Putamen (tissue), 1 donor: ENCODE data around the gene SULF2.

Experiments
- DNase-seq: peaks from one replicate; pipeline ENCODE4 v3.0.0-alpha.2; 2016; ENCODE audit warnings: low spot score

The SULF2 gene

DNA sequence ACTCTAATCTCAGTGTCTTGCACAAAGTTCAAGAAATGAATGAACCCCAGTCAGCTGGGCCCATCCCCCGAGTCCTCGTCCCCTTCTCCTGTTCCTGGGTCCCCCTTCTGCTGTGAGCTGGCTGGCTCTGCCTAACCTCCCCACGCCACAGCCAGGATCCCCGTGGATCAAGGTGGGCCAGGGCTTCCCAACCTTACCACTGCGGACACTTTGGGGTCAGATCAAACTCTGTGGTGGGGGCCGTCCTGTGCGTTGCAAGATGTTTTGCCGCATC is 116.2 kb downstream of the SULF2 start:
- no peak for DNase-seq

DNA sequence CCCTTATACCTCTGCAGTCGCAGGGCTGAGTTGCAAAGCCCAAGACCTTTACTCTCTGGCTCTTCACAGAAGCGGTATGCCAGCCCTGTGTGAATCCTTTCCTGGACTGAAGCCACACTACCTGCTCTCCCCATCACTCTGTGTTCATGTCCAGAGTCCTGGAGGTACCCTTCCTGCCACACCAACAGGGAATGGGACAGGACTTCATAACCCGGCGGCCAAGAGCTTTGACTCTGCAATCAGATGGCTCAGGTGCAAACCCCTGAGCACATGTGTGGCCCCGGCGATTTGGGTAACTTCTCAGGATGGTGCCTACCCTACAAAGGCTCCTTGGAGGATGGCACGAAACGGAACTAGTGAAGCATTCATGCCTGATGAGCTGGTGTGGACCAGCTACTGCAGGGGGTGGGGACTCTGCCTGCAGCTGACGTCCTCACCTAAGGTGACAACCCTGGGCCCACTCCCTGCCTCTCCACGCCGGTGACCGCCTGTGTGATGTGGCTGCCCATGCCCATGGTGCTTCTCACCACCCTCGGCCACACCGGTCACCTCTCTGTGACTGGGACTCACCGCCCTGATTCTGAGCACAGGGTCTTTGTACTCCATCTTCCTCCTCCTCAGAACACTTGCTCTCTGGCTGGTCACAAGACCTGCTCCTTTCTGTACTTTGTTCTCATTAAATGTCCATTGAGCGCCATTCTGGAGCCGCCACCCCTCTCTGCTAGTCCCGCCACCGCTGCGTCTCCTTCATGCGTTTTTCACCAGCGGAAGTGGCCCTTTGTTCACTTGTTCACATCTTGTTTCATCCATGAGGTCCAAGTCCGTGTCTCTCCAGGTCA is 116.7 kb downstream of the SULF2 start:
- DNase-seq, result no peak

DNA sequence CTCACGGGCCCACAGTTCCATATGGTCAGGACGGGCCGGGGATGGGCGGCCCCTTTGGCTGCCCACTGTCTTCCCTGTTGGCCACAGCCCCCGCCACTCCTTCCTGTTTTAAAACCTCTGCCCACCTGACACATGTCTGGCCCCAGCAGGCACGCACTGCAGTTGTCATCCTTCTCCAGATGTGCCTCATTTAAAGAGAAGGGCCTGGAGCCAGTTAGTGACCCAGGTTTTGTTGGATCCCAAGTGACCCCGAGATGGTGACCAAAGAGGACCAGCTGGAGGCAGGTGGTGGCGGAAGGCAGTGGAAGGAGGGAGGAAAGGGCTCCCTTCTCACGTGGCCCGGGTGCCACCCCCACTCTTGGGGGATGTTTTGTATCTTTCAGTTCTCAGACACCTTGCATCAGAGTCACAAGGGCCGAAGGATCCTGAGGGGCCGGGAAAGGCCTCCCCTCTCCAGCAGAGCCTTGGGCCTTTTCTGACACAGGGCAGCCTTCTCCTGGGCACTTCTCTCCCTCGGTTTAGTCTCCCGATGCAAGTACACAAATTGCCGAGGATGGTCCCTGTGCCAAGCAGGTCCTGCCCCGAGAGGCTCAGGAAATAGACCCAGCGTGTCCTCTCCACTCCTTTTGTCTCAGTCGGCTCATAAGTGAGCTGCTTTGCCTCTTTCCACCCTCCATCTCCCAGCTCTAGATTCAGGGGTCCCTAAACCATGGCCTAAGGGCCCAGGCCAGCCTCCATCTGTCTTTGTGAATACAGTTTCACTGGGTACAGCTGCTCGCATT is 117.6 kb downstream of the SULF2 start:
- DNase-seq, result no peak

DNA sequence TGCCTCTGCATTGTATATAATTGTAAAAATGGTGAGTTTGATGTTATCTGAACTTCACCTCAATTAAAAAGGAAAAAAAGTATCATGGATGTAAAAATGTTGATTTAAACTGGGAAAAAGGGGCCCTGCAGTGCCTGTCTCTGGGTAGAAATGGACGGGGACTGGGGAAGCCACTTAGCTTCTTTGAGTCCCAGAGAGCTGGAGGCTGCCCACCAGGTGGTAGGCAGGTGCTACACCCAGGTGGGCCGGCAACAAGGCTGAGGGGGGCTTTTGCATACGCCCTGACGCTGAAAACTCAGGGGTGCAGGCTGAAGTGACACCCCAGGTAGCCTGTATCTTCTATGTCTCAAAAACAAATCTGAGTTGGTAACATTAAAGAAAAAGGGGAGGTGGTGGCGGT is 118.2 kb downstream of the SULF2 start:
- no peak for DNase-seq

DNA sequence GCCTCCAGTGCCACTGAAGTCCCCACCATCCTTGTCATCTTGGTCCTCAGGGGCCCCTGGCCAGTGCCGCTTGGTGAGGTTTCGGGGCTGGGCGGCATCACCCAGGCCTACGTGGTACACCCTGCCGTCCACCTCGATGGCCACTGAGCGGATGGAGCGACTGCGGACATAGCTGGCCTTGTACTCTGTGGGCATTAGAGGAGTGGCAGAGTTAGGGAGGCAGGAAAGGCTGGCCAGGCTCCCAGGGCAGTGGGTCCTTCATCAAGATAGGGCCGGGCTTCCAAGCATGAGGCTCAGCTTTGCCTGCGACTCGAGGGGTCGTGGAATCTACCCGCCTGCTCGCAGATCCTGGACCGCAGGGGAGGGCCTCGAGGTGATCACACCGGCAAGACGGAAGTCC is 119.0 kb downstream of the SULF2 start:
- DNase-seq, result no peak

DNA sequence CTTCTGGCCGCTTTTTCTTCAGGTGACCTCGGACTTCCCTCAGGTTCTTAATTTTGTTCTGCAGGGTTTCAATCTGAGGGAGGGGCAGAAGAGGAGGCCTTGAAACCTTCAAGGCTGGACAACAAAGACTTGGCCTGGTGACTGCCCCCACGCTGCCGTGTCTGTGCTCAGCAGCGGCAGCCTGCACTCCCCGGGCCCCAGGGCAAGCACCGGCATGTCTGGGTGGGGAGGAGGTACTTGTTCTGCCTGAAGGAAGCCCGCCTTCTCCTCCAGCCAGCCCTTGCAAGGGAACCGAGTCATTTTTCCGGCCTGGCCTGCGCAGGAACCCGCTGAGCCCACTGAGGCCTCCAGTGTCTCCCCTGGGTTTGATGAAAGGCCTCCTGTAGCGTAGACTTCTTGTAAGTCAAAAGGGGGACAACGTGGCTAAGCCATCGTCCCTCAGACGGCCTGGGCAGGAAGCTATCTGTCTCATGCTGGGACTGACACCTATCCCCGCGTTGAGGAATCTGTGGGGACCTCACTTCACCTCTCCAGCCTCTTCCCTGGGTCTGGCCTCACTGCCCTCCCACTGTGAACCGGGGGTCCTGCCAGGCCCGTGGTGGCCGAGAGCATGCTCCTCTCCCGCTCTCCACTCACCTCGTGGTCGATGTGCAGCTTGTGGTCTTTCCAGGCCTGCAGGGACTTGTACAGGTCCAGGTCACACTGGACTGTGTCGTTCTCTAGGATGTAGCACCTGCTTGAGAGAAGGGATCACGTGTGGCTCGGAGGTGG is 119.9 kb downstream of the SULF2 start:
- no peak for DNase-seq

DNA sequence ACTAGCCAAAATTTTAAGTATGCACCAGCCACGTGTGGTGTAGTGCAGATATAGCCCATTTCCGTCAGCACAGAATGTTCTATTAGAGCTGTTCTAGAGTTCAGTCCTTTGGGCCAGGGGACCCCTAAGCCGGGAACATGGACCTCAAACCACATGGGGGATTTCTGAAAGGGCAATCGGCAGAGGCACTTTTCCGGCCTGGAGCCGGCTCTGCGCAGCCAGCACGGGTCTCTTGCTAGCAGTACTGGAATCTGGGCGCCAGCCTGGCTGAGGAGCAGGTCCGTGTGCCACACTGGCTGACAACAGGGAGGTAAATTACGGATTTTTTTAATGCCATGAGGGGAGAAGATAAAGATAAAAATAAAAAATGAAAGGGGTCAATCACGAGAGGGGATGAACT is 120.5 kb downstream of the SULF2 start:
- DNase-seq, result no peak

DNA sequence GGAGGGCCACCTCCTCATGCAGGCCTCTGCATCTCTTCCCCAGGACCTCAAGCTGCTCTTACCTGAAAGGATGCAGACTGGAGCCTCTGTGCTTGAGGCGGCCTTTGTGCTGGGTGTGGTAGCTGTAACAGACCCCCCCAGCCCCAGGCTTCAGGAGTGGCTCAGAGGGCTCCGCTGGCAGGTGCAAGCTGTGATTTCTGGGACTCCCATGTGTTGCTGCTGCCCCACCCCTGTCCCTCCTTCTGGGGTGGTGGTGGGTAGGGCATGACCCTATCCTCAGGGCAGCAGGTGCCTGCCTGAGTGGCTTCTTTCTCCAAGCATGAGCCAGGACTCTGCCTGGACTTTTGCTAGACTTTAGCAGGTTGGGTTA is 121.2 kb downstream of the SULF2 start:
- DNase-seq, result no peak

DNA sequence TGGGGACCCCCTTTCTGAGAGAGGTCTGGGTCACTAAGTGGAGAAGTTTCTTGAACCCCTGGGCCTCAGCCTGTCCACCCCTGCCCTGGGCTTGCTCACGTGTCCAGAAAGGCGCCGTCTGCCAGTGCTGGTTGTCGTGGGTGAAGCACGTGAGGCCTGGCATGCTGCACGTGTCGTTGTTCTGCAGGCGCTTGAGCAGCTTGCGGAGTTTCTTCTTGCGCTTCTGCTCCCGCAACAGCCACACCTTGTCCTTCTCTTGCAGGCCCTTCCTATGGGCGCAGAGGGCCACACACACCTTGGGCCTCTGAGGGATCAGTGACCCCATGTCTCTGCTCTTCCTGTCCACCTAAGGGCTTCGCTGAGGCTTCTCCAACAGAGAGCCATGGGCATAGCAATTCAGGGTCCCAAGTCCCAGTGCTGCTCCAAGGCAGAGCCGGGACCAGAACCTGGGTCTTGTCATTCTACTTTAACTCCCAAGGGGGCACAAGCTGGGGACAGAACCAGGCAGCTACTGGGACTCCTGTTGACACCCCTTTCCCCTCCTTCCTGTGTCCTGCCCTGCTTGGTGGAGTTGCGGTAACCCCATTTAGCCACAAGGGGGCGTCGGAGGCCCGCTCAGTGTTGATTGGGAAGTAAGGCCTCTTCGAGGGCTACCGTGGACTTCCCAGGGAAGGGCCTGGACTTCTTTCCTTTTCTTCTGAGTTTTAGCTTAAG is 121.8 kb downstream of the SULF2 start:
- peak; percentile 60 for DNase-seq

DNA sequence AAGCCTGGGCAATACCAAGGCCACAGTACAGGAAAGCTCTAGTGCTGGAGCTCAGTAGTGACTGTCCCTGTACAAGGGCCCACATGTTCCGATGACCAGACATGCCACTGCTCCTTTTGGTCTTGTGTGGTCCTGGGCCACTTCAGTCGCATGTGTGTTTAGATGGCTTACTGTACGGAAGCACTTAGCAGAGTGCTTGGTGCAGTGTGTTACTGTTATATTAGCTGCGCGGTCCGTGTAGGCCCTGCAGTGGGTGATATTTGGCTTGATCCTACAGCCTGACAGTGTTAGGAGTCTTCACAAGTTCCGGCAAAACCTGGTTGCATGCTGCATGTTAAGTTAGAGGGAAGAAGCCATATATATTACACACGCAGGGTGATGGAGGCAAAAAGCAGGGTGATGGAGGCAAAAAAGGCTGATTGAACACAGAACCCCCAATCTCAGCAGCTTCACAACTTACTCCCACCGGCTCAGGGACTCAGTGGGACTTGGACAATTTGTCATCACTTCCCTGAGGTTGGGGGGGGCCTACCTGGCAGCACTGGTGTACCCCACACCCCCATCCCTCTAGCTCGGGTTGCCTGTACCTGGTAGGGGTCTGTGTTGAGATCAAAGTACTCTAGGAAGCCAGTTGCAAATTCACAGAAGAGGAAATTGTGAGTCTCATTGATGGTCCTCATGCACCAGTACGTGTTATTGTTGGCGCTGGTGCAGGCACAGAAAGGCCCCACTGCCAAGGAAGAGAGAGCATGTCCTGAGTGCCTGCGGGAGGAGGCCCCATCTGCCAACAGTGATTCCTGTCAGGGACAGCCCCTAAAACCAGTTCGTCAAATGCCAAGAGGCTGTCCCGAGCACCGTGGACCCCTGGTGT is 122.6 kb downstream of the SULF2 start:
- DNase-seq, result no peak

DNA sequence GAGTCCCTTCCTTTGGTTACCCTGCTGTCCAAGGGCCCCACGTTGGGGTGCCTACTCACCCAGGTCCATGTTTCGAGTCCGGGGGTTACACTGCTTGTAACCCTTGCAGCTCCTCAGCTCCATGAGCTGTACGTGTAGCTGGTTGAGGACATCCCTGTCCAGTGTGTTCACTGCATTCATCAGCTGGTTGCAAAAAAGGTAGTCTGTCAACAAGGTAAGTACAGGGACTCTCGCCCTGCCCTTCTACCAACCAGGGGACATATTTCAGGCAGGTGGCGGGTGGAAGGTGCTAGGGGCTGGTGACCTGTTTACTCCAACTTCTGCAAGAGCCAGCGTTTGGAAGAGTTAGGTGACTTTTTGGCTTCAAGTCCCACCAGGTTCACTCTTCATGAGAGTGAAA is 123.6 kb downstream of the SULF2 start:
- DNase-seq, result no peak

DNA sequence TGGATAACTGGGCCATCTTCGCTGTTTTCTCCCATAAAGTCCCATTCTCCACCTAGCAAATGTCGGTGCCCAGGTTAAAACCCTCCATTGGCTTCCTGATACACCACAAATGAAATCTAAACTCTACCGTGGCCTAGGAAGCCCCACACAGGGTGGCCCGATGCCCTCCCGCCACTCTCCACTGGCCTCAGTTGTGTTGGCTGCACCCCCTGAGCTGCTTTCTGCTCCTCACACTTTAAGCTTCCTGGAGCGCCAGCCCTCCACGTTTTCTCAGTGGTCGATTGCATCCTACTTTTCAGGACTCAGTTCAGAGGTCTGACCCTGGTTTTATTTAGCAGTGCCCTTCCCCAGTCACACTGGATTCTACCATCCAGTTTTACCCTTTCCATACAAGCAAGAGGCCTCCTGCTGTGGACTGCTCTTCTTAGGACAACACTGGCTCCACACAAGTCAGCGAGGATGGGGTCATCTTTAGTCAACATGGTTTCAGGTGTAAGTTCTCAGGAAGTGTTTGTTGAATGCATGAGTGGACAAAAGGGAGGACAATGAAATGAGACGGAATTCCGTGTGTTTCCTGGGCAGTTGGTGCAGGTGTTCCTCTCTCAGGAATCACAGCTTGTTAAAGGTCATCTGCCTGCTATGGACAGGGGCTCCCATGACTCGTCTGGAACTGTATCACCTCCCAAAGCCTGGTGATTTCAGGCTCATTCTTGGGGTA is 124.1 kb downstream of the SULF2 start:
- no peak for DNase-seq

DNA sequence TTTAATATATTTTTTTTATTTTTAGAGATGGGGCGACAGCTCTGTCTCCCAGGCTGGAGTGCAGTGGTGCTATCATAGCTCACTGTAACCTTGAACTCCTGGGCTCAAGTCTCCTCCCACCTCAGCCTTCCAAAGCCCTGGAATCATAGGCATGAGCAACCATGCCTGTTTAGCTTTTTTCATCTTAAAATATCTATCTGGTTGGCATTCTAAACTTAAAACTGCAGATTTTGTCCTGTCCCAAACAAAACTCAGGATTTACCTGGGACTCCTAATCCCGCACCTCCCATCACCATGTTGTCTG is 124.7 kb downstream of the SULF2 start:
- DNase-seq, result no peak

DNA sequence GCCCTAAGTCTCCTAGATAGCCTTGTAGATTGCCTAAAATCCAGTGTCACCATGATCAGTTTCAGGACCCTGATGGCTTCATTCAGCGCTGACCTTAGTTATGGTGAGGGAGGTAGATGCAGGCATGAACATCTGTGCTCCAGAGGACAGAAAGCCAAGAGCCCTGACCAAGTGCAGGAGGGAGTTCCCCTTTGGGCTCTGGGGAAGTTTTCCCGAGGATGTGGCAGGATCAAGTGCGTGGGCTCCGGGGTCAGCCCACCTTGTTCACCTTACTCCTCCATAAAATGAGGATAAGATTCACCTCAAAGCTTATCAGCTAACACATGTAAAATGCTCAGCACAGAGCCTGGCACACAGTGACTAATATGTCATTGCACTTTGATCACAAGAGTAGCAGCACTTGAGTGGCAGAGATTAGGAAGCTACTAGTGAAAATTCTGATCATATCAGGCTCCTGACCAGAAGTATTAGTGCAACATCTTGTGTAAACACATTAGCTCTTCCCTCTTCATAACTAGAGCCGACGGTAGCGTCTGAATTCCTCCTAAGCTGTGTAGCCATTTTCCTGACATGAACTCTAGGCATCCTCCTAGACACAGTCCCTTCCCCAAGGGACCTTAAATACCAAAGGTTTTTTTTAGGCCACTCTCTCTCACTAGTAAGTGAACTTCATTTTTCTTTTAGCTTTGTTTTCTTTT is 125.2 kb downstream of the SULF2 start:
- no peak for DNase-seq

DNA sequence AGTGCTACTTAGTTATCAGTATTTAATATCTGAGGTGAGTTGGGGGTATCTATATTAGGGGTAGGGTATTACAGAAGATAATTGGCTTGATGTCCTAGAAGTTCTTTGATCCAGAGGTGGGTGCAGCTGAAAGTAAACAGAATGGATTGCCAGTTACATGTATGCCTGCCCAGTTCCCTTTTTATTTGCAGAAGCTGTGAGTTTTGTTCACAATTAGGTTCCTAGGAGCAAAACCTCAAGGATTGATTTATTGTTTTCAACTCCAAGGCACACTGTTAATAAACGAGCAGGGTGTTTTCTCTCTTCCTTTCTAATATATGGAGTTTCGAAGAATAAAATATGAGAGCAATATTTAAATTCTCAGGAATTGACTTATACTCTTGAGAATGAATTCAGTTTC is 129.0 kb downstream of the SULF2 start:
- no peak for DNase-seq

DNA sequence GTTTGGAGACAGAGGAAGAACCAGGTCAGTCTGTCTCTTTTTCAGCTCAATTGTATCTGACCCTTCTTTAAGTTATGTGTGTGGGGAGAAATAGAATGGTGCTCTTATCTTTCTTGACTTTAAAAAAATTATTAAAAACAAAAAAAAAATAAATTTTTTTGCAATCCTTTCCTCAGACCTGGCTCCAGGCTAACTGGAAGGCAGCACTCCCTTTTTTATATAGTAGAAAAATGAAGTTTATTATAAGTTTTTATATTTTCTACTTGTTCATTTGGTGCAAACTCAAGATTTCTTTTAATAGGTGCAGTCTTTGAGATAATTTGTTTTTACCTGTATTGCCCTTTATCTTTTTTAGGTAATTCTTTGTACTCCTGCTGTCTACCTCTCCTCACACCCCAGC is 129.6 kb downstream of the SULF2 start:
- DNase-seq, result no peak

DNA sequence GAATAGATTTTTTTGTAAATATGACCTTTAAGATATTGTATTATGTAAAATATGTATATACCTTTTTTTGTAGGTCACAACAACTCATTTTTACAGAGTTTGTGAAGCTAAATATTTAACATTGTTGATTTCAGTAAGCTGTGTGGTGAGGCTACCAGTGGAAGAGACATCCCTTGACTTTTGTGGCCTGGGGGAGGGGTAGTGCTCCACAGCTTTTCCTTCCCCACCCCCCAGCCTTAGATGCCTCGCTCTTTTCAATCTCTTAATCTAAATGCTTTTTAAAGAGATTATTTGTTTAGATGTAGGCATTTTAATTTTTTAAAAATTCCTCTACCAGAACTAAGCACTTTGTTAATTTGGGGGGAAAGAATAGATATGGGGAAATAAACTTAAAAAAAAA is 130.9 kb downstream of the SULF2 start:
- DNase-seq, result no peak

DNA sequence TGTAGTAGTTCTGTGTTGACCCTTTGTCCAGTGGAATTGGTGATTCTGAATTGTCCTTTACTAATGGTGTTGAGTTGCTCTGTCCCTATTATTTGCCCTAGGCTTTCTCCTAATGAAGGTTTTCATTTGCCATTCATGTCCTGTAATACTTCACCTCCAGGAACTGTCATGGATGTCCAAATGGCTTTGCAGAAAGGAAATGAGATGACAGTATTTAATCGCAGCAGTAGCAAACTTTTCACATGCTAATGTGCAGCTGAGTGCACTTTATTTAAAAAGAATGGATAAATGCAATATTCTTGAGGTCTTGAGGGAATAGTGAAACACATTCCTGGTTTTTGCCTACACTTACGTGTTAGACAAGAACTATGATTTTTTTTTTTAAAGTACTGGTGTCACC is 131.4 kb downstream of the SULF2 start:
- DNase-seq, result no peak

DNA sequence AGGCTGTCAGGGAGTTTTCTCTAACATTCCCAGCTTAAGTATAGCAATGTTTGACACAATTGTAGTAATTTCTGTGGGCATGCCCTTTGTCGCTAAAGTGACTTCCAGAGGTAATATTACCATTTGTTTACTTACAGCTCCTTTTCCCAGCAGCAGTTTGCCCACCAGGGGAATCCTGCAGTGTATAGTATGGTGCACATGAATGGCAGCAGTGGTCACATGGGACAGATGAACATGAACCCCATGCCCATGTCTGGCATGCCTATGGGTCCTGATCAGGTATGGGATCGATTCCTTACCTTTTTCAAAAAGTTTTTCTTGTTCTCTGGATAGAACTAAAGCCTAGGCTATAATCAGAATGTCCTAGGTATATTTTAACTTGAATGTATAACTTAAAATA is 132.5 kb downstream of the SULF2 start:
- no peak for DNase-seq

DNA sequence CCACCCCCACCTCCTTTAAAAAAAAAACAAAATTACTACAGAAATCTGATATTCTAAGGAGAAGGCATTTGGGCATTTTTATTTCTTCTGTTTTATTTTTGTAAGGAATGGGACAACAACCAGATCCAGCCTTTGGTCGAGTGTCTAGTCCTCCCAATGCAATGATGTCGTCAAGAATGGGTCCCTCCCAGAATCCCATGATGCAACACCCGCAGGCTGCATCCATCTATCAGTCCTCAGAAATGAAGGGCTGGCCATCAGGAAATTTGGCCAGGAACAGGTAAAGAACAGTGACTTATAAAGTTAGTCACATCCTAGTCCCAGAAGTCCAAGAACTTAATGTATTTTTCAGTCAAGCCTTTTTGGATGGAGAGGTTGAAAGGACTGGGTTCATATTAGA is 133.0 kb downstream of the SULF2 start:
- DNase-seq, result no peak
